ENCODE measurements around the gene PCIF1.
"Not testable (repeated sequence)": the region's sequence is repeated elsewhere in the genome, so short reads cannot be mapped to it uniquely, and the experiment has no call there.

The PCIF1 gene

DNA sequence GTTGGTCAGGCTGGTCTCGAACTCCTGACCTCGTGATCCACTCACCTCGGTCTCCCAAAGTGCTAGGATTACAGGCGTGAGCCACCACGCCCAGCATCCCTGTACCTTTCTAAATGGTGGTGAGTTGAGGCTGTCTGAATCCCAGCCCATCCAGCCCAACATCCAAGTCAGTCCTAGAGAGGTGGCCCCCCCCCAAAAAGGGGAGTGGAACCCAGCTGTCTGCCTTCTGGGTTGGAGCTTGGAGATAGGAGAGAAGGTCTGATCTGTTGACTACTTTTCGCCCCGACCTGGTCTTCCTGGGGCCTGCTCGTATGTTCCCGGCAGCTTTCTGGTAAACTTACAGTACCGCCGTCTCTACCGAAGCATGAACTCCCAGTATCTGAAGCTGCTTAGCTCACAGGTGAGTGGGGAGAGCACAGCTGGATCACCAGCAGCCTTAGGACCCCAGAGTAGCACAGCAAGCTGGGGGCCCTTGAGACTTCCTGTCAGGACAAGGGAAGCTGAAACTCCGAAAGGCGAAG is 37.8 kb upstream of the PCIF1 start:
- CTCF ChIA-PET = interaction anchor here (0.8 to 1.7 kb wide), 3 partner anchors 9 to 117 kb away, joined by 3 to 5 read pairs (median 4); no protein-coding TSS in a partner anchor
- TF ChIP-seq, protein P1, sequence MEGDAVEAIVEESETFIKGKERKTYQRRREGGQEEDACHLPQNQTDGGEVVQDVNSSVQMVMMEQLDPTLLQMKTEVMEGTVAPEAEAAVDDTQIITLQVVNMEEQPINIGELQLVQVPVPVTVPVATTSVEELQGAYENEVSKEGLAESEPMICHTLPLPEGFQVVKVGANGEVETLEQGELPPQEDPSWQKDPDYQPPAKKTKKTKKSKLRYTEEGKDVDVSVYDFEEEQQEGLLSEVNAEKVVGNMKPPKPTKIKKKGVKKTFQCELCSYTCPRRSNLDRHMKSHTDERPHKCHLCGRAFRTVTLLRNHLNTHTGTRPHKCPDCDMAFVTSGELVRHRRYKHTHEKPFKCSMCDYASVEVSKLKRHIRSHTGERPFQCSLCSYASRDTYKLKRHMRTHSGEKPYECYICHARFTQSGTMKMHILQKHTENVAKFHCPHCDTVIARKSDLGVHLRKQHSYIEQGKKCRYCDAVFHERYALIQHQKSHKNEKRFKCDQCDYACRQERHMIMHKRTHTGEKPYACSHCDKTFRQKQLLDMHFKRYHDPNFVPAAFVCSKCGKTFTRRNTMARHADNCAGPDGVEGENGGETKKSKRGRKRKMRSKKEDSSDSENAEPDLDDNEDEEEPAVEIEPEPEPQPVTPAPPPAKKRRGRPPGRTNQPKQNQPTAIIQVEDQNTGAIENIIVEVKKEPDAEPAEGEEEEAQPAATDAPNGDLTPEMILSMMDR (IDR thresholded peaks at IDR 0.05; ENCODE audit: insufficient read depth, low read length, missing control alignments) = no peak
- H3K4me3 ChIP-seq (ENCODE audit: low read depth, low read length) = no peak overlapping the region
- POLR2A ChIA-PET = interaction anchor here (0.8 kb wide), 1 partner anchor 9 kb away, joined by 5 read pairs; no protein-coding TSS in a partner anchor
- no peak for DNase-seq (ENCODE audit: low read depth, low spot score)

DNA sequence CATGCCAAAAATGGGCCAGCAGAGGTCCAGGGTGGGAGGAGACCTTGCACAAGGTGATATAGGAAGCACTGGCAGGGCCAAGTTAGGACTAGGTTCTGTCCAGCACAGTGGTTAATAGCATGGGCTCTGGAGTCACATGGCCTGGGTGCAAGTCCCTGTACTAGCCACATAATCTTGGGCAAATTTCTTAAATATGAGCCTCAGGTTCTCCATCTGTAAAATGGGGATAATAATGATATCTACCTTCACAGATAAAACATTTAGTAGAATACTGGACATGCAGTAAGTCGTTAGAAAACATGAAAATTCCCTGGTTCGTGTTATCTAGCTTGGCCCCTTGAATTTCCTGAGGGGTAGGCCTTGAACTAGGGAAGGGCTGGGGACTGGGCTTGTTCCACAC is 37.2 kb upstream of the PCIF1 start:
- CTCF ChIA-PET = interaction anchor here (0.8 to 1.7 kb wide), 3 partner anchors 9 to 117 kb away, joined by 3 to 5 read pairs (median 4); no protein-coding TSS in a partner anchor
- POLR2A ChIA-PET = interaction anchor here (0.8 kb wide), 1 partner anchor 8 kb away, joined by 5 read pairs; no protein-coding TSS in a partner anchor
- no peak for DNase-seq (ENCODE audit: low read depth, low spot score)
- TF ChIP-seq, protein P1 (IDR thresholded peaks at IDR 0.05; ENCODE audit: insufficient read depth, low read length, missing control alignments) = no peak
- no peak overlapping the region for H3K4me3 ChIP-seq (ENCODE audit: low read depth, low read length)

- ChIA-PET POLR2A (no interaction called here), CTCF (interaction anchor here (1.1 to 3.6 kb wide), 3 partner anchors 7 to 116 kb away, joined by 4 to 16 read pairs (median 5); partner anchors contain the start of genes CTSA and NEURL2)
These were observed 36.8 kb upstream of the PCIF1 start for GRCh38 chr20:45897692-45898091.

DNA sequence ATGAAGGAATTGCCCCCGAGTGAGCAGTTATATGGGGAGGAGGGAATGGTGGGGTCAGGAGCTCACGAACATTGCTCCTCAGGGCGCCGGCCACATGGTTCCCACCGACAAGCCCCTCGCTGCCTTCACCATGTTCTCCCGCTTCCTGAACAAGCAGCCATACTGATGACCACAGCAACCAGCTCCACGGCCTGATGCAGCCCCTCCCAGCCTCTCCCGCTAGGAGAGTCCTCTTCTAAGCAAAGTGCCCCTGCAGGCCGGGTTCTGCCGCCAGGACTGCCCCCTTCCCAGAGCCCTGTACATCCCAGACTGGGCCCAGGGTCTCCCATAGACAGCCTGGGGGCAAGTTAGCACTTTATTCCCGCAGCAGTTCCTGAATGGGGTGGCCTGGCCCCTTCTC is 36.2 kb upstream of the PCIF1 start:
- TF ChIP-seq, protein P1 (IDR thresholded peaks at IDR 0.05; ENCODE audit: insufficient read depth, low read length, missing control alignments) = no peak
- ChIA-PET CTCF (interaction anchor here (1.4 to 3.6 kb wide), 3 partner anchors 7 to 116 kb away, joined by 4 to 16 read pairs (median 5); partner anchors contain the start of genes CTSA and NEURL2), POLR2A (no interaction called here)
- DNase-seq (ENCODE audit: low read depth, low spot score) = no peak
- no peak overlapping the region for H3K4me3 ChIP-seq (ENCODE audit: low read depth, low read length)

More at GRCh38 chr20:45897692-45898091, 36.8 kb upstream of the PCIF1 start:
- DNase-seq (ENCODE audit: low read depth, low spot score) = no peak
- H3K4me3 ChIP-seq (ENCODE audit: low read depth, low read length) = no peak overlapping the region
- TF ChIP-seq, protein P1 (IDR thresholded peaks at IDR 0.05; ENCODE audit: insufficient read depth, low read length, missing control alignments) = no peak

- TF ChIP-seq, protein P1 (IDR thresholded peaks at IDR 0.05; ENCODE audit: insufficient read depth, low read length, missing control alignments) = no peak
- ChIA-PET CTCF (interaction anchor here (1.0 to 3.6 kb wide), 6 partner anchors 8 to 71 kb away, joined by 3 to 16 read pairs (median 4); partner anchors contain the start of genes CTSA and NEURL2), POLR2A (no interaction called here)
- H3K4me3 ChIP-seq (ENCODE audit: low read depth, low read length) = no peak overlapping the region
- DNase-seq (ENCODE audit: low read depth, low spot score) = no peak
These were observed 35.2 kb upstream of the PCIF1 start for GRCh38 chr20:45899046-45899835.

- CTCF ChIA-PET = interaction anchor here (1.1 to 3.6 kb wide), 2 partner anchors 10 to 12 kb away, joined by 3 to 16 read pairs; partner anchors contain the start of genes CTSA and NEURL2
- H3K4me3 ChIP-seq (ENCODE audit: low read depth, low read length); DNase-seq (ENCODE audit: low read depth, low spot score): not testable (repeated sequence)
- POLR2A ChIA-PET = interaction anchor here (1.0 to 2.0 kb wide), 2 partner anchors 8 to 33 kb away, joined by 4 to 7 read pairs; partner anchors contain the start of gene PCIF1
These were observed 33.2 kb upstream of the PCIF1 start for GRCh38 chr20:45901332-45901731.
